CD4-positive, alpha-beta T cell treated with Interleukin-17A for 1 hour (primary cell): ENCODE results near the gene TNFSF9.
"Not testable (repeated sequence)": the region's sequence is repeated elsewhere in the genome, so short reads cannot be mapped to it uniquely, and the experiment has no call there.

Experiments used
- DNase-seq: peaks from one replicate; pipeline ENCODE4 v3.0.0-alpha.2; 2020

The TNFSF9 gene

GRCh38 chr19:6577476-6578125 is 46.8 kb downstream of the TNFSF9 start:
- DNase-seq, result peak; percentile 49

- no peak for DNase-seq
Measured at GRCh38 chr19:6579450-6580178, 48.8 kb downstream of the TNFSF9 start.

GRCh38 chr19:6580313-6580712 is 49.5 kb downstream of the TNFSF9 start:
- DNase-seq, result no peak

- DNase-seq, result not testable (repeated sequence)
Measured at GRCh38 chr19:6582515-6583484, 52.0 kb downstream of the TNFSF9 start.
